HEK293T (cell line): ENCODE measurements around the gene CCDC32.

Experiments
- BHLHE40 ChIP-seq: fragments of 450-650 bp; IDR thresholded peaks from 2 replicates; pipeline ENCODE4 v1.6.1; 2016; ENCODE audit warnings: mild to moderate bottlenecking, moderate library complexity, borderline replicate concordance
- FOXA1 ChIP-seq: fragments of 450-650 bp; IDR thresholded peaks from 2 replicates; pipeline ENCODE4 v1.6.1; 2016; ENCODE audit warnings: mild to moderate bottlenecking
- FOXM1 ChIP-seq: fragments of 450-650 bp; IDR thresholded peaks from 2 replicates; pipeline ENCODE4 v1.6.1; 2017; ENCODE audit warnings: mild to moderate bottlenecking, borderline replicate concordance
- HDGF ChIP-seq: fragments of 450-650 bp; IDR thresholded peaks from 2 replicates; pipeline ENCODE4 v1.6.1; 2017; ENCODE audit warnings: antibody characterized with exemption, borderline replicate concordance
- NFRKB ChIP-seq: fragments of 450-650 bp; IDR thresholded peaks from 2 replicates; pipeline ENCODE4 v1.6.1; 2016; ENCODE audit warnings: mild to moderate bottlenecking, moderate library complexity
- SP1 ChIP-seq: fragments of 450-650 bp; IDR thresholded peaks from 2 replicates; pipeline ENCODE4 v1.6.1; 2017
- SUZ12 ChIP-seq: fragments of 450-650 bp; IDR thresholded peaks from 2 replicates; pipeline ENCODE4 v1.6.1; 2016; ENCODE audit warnings: mild to moderate bottlenecking
- ZNF384 ChIP-seq: fragments of 450-650 bp; IDR thresholded peaks from 2 replicates; pipeline ENCODE4 v1.6.1; 2016
- TF ChIP-seq, protein P1 (sequence below): fragments of 450-650 bp; IDR thresholded peaks from 2 replicates; pipeline ENCODE4 v1.6.1; 2016

DNA sequence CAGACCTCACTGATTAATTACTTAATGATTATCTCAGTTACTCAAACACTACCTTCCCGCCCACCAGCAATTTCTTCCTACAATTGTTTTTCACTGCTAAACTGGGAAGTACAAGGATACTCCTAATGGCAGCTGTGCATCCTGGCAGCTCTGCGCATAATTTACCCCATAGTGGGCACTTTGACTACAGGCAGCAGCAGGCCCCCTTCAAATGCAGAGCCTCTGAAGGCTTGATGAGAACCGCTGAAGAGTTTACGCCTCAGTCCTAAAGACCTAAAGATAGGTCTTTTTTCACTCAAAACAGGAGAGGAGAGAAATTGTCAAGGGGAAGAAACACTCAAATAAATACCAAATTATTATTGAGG is 10.7 kb downstream of the CCDC32 start:
- TF ChIP-seq SUZ12 (no peak), NFRKB (no peak), BHLHE40 (no peak), FOXM1 (no peak), FOXA1 (no peak), SP1 (no peak), ZNF384 (no peak), HDGF (no peak)
- TF ChIP-seq, protein P1, sequence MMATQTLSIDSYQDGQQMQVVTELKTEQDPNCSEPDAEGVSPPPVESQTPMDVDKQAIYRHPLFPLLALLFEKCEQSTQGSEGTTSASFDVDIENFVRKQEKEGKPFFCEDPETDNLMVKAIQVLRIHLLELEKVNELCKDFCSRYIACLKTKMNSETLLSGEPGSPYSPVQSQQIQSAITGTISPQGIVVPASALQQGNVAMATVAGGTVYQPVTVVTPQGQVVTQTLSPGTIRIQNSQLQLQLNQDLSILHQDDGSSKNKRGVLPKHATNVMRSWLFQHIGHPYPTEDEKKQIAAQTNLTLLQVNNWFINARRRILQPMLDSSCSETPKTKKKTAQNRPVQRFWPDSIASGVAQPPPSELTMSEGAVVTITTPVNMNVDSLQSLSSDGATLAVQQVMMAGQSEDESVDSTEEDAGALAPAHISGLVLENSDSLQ, result no peak
